ENCODE measurements around the gene CADM4. TPM values are rescaled to one million over a fixed set of nuclear protein-coding genes. Genes with fewer than 3 reads are reported as not detected.

CADM4 gene
- total and polyA plus RNA-seq, 4 donors = 0.47 to 4.9 (median 3.3) TPM

GRCh38 chr19:43644181-43644580 lies 4.5 kb upstream of the CADM4 start:
- no peak overlapping the region for H3K27ac ChIP-seq (ENCODE audit: low read depth in 1 of 2, low read length in 2 of 2)
- peaks cover 0 to 3% (median 0%) of the 10 kb centered on the region in 4 donors for H3K36me3 ChIP-seq (ENCODE audit: control insufficient read depth in 4 of 4, insufficient read depth in 3 of 4, low read depth in 1 of 4, low read length in 3 of 4)
- no peak overlapping the region for H3K4me3 ChIP-seq (ENCODE audit: low read depth in 1 of 3, low read length in 3 of 3)
- H3K9me3 ChIP-seq (ENCODE audit: control insufficient read depth in 4 of 4, low read length in 3 of 4) = peaks cover 0 to 4% (median 0%) of the 10 kb centered on the region in 4 donors
- no peak overlapping the region for H3K9ac ChIP-seq (ENCODE audit: low read depth in 1 of 2, low read length in 2 of 2)
- TF ChIP-seq EGR1 (IDR thresholded peaks at IDR 0.05; ENCODE audit: low read depth in 2 of 2) = no peak
- no peak for TF ChIP-seq FOXA1 (IDR thresholded peaks at IDR 0.05)
- TF ChIP-seq RXRA (IDR thresholded peaks at IDR 0.05) = no peak
- no peak for TF ChIP-seq FOXA2 (IDR thresholded peaks at IDR 0.05)
- TF ChIP-seq HNF4A (conservative IDR thresholded peaks at IDR 0.05) = no peak
- TF ChIP-seq MAX (IDR thresholded peaks at IDR 0.05) = no peak
- no peak for TF ChIP-seq ATF3 (IDR thresholded peaks at IDR 0.05)
- TF ChIP-seq ZBTB33 (IDR thresholded peaks at IDR 0.05) = no peak
- TF ChIP-seq GABPA (IDR thresholded peaks at IDR 0.05 in 1 of 2, conservative IDR thresholded peaks at IDR 0.05 in 1 of 2) = no peak
- no peak for TF ChIP-seq JUND (IDR thresholded peaks at IDR 0.05)
- no peak for TF ChIP-seq NR2F2 (IDR thresholded peaks at IDR 0.05)
- no peak for TF ChIP-seq REST (IDR thresholded peaks at IDR 0.05)
- no peak for TF ChIP-seq RAD21 (IDR thresholded peaks at IDR 0.05)
- no peak for TF ChIP-seq CTCF (IDR thresholded peaks at IDR 0.05; ENCODE audit: low read depth, low read length, missing input control)
- DNase-seq (ENCODE audit: low spot score) = no peak
- 81% methylated on average over 13 of the region's 13 CpGs for WGBS
- H3K27me3 ChIP-seq (ENCODE audit: control insufficient read depth in 4 of 4, insufficient read depth in 4 of 4, low read length in 3 of 4) = no peaks in the 10 kb centered on the region
- peaks cover 4 to 8% (median 7%) of the 10 kb centered on the region in 4 donors for H3K4me1 ChIP-seq (ENCODE audit: control insufficient read depth in 4 of 4, insufficient read depth in 4 of 4, low read length in 3 of 4)

GRCh38 chr19:43643326-43643725 lies 3.7 kb upstream of the CADM4 start:
- H3K9me3 ChIP-seq (ENCODE audit: control insufficient read depth in 4 of 4, low read length in 3 of 4) = peaks cover 0 to 4% (median 0%) of the 10 kb centered on the region in 4 donors
- peaks cover 4 to 11% (median 9%) of the 10 kb centered on the region in 4 donors for H3K4me1 ChIP-seq (ENCODE audit: control insufficient read depth in 4 of 4, insufficient read depth in 4 of 4, low read length in 3 of 4)
- no peak overlapping the region for H3K4me3 ChIP-seq (ENCODE audit: low read depth in 1 of 3, low read length in 3 of 3)
- no peaks in the 10 kb centered on the region for H3K36me3 ChIP-seq (ENCODE audit: control insufficient read depth in 4 of 4, insufficient read depth in 3 of 4, low read depth in 1 of 4, low read length in 3 of 4)
- 68% methylated on average over 3 of the region's 3 CpGs for WGBS
- no peak overlapping the region for H3K9ac ChIP-seq (ENCODE audit: low read depth in 1 of 2, low read length in 2 of 2)
- no peaks in the 10 kb centered on the region for H3K27me3 ChIP-seq (ENCODE audit: control insufficient read depth in 4 of 4, insufficient read depth in 4 of 4, low read length in 3 of 4)
- no peak overlapping the region for H3K27ac ChIP-seq (ENCODE audit: low read depth in 1 of 2, low read length in 2 of 2)
- no peak for DNase-seq (ENCODE audit: low spot score)
- TF ChIP-seq CTCF (IDR thresholded peaks at IDR 0.05; ENCODE audit: low read depth, low read length, missing input control) = no peak
- TF ChIP-seq EGR1 (IDR thresholded peaks at IDR 0.05; ENCODE audit: low read depth in 2 of 2) = no peak
- no peak for TF ChIP-seq RXRA (IDR thresholded peaks at IDR 0.05)
- no peak for TF ChIP-seq MAX (IDR thresholded peaks at IDR 0.05)
- no peak for TF ChIP-seq TAF1 (conservative IDR thresholded peaks at IDR 0.05)
- no peak for TF ChIP-seq SP1 (IDR thresholded peaks at IDR 0.05)
- no peak for TF ChIP-seq HNF4A (conservative IDR thresholded peaks at IDR 0.05)
- TF ChIP-seq REST (IDR thresholded peaks at IDR 0.05) = no peak
- TF ChIP-seq FOXA1 (IDR thresholded peaks at IDR 0.05) = no peak
- TF ChIP-seq JUND (IDR thresholded peaks at IDR 0.05) = no peak
- no peak for TF ChIP-seq RAD21 (IDR thresholded peaks at IDR 0.05)
- no peak for TF ChIP-seq HNF4G (IDR thresholded peaks at IDR 0.05)
- no peak for TF ChIP-seq FOXA2 (IDR thresholded peaks at IDR 0.05)

Data from liver (tissue), 9 donors.